ENCODE measurements around the gene OR2V1.

The OR2V1 gene

GRCh38 chr5:181092428-181092827 is 38.5 kb downstream of the OR2V1 start:
- H2AFZ ChIP-seq (ENCODE audit: low read length), result no peak overlapping the region
- no peaks in the 10 kb centered on the region for H3K79me2 ChIP-seq (ENCODE audit: low read length)
- no peaks in the 10 kb centered on the region for H3F3A ChIP-seq (ENCODE audit: insufficient read depth, low read length)
- H3K4me3 ChIP-seq (ENCODE audit: low read length), result no peak overlapping the region
- H3K4me2 ChIP-seq (ENCODE audit: low read depth, low read length), result no peak overlapping the region
- no peak overlapping the region for H3K9ac ChIP-seq (ENCODE audit: low read length)
- no peaks in the 10 kb centered on the region for H3K9me3 ChIP-seq (replicated peaks; ENCODE audit: insufficient read depth, low read length)
- H3K36me3 ChIP-seq (replicated peaks; ENCODE audit: insufficient read depth, low read length), result no peaks in the 10 kb centered on the region
- no peaks in the 10 kb centered on the region for H3K9me2 ChIP-seq (replicated peaks; ENCODE audit: insufficient read depth, low read length)
- TF ChIP-seq EZH2 (optimal IDR thresholded peaks at IDR 0.05; ENCODE audit: low read depth, low read length) (no peak), EZH2phosphoT487 (IDR thresholded peaks at IDR 0.05; ENCODE audit: low read length) (no peak), CTCF (IDR thresholded peaks at IDR 0.05; ENCODE audit: low read length) (no peak)
- no peaks in the 10 kb centered on the region for H4K20me1 ChIP-seq (ENCODE audit: insufficient read depth, low read length)
- no peaks in the 10 kb centered on the region for H3K4me1 ChIP-seq (ENCODE audit: low read length)
- DNase-seq, result no peak
- H3K27me3 ChIP-seq (replicated peaks; ENCODE audit: insufficient read depth, low read length), result no peaks in the 10 kb centered on the region
- H3K27ac ChIP-seq (ENCODE audit: low read length), result no peak overlapping the region

- Histone ChIP-seq H3K36me3 (replicated peaks; ENCODE audit: insufficient read depth, low read length) (no peaks in the 10 kb centered on the region), H3K4me2 (ENCODE audit: low read depth, low read length) (no peak overlapping the region), H3K27ac (ENCODE audit: low read length) (no peak overlapping the region), H3K27me3 (replicated peaks; ENCODE audit: insufficient read depth, low read length) (peaks cover 21% of the 10 kb centered on the region), H3K9ac (ENCODE audit: low read length) (no peak overlapping the region), H3F3A (ENCODE audit: insufficient read depth, low read length) (no peaks in the 10 kb centered on the region), H3K79me2 (ENCODE audit: low read length) (no peaks in the 10 kb centered on the region), H3K4me1 (ENCODE audit: low read length) (no peaks in the 10 kb centered on the region), H3K9me3 (replicated peaks; ENCODE audit: insufficient read depth, low read length) (no peaks in the 10 kb centered on the region), H3K9me2 (replicated peaks; ENCODE audit: insufficient read depth, low read length) (no peaks in the 10 kb centered on the region), H3K4me3 (ENCODE audit: low read length) (no peak overlapping the region), H2AFZ (ENCODE audit: low read length) (no peak overlapping the region), H4K20me1 (ENCODE audit: insufficient read depth, low read length) (no peaks in the 10 kb centered on the region)
- DNase-seq, result no peak
- TF ChIP-seq CTCF (IDR thresholded peaks at IDR 0.05; ENCODE audit: low read length) (peak; percentile 14; the same call in 1 of the 2 replicates), EZH2 (optimal IDR thresholded peaks at IDR 0.05; ENCODE audit: low read depth, low read length) (no peak), EZH2phosphoT487 (IDR thresholded peaks at IDR 0.05; ENCODE audit: low read length) (no peak)
These were observed 42.7 kb downstream of the OR2V1 start for GRCh38 chr5:181088289-181088688.

- H3K9ac ChIP-seq (ENCODE audit: low read length), result no peak overlapping the region
- peaks cover 21% of the 10 kb centered on the region for H3K27me3 ChIP-seq (replicated peaks; ENCODE audit: insufficient read depth, low read length)
- TF ChIP-seq EZH2phosphoT487 (IDR thresholded peaks at IDR 0.05; ENCODE audit: low read length) (no peak), EZH2 (optimal IDR thresholded peaks at IDR 0.05; ENCODE audit: low read depth, low read length) (no peak), CTCF (IDR thresholded peaks at IDR 0.05; ENCODE audit: low read length) (no peak)
- no peaks in the 10 kb centered on the region for H3K36me3 ChIP-seq (replicated peaks; ENCODE audit: insufficient read depth, low read length)
- no peaks in the 10 kb centered on the region for H4K20me1 ChIP-seq (ENCODE audit: insufficient read depth, low read length)
- no peaks in the 10 kb centered on the region for H3F3A ChIP-seq (ENCODE audit: insufficient read depth, low read length)
- H3K4me1 ChIP-seq (ENCODE audit: low read length), result no peaks in the 10 kb centered on the region
- H3K9me3 ChIP-seq (replicated peaks; ENCODE audit: insufficient read depth, low read length), result no peaks in the 10 kb centered on the region
- no peak overlapping the region for H2AFZ ChIP-seq (ENCODE audit: low read length)
- H3K4me3 ChIP-seq (ENCODE audit: low read length), result no peak overlapping the region
- no peak overlapping the region for H3K4me2 ChIP-seq (ENCODE audit: low read depth, low read length)
- no peaks in the 10 kb centered on the region for H3K9me2 ChIP-seq (replicated peaks; ENCODE audit: insufficient read depth, low read length)
- no peak for DNase-seq
- H3K79me2 ChIP-seq (ENCODE audit: low read length), result no peaks in the 10 kb centered on the region
- no peak overlapping the region for H3K27ac ChIP-seq (ENCODE audit: low read length)
These were observed 43.7 kb downstream of the OR2V1 start for GRCh38 chr5:181087309-181087708.

Data from MM.1S (cell line).